Keratinocyte (primary cell): ENCODE data around the gene COX4I1. TPM values are rescaled to one million over a fixed set of nuclear protein-coding genes. Genes with fewer than 3 reads are reported as not detected.

ENCODE experiments used
- DNase-seq: peaks from one replicate; pipeline ENCODE4 v3.0.0-alpha.2; 2011; ENCODE audit warnings: low read depth, missing footprints, low spot score
- FAIRE-seq: peaks from 2 replicates; lab custom pipeline; 2011; peaks lifted over from hg19 to GRCh38; lab: Jason Lieb, UNC
- H2AFZ ChIP-seq: 2 replicates; pipeline ENCODE4 v1.6.0; 2012; ENCODE audit warnings: low read length, control low read depth, inconsistent platforms; ENCODE audit not compliant: control insufficient read depth
- H3K27ac ChIP-seq: 2 replicates; pipeline ENCODE4 v1.5.1; 2011; ENCODE audit warnings: low read length; ENCODE audit not compliant: control insufficient read depth, insufficient read depth
- H3K27me3 ChIP-seq: 3 replicates; pipeline ENCODE4 v1.6.0; 2011; ENCODE audit warnings: low read length; ENCODE audit not compliant: control insufficient read depth, insufficient read depth; ENCODE audit errors: extremely low read depth
- H3K36me3 ChIP-seq, 2 experiments: 2 replicates in 1 of 2; 3 replicates in 1 of 2; pipeline ENCODE4 v1.5.1; 2011; ENCODE audit warnings: low read length in 2 of 2, mild to moderate bottlenecking in 1 of 2; ENCODE audit not compliant: control insufficient read depth in 2 of 2, insufficient read depth in 2 of 2; ENCODE audit errors: extremely low read depth in 1 of 2
- H3K4me1 ChIP-seq: 3 replicates; pipeline ENCODE4 v1.5.1; 2011; ENCODE audit warnings: low read length; ENCODE audit not compliant: control insufficient read depth, insufficient read depth; ENCODE audit errors: extremely low read depth
- H3K4me2 ChIP-seq: 3 replicates; pipeline ENCODE4 v1.6.0; 2011; ENCODE audit warnings: low read depth, low read length; ENCODE audit not compliant: control insufficient read depth, insufficient read depth; ENCODE audit errors: extremely low read depth
- H3K4me3 ChIP-seq, 3 experiments: fragments of 200-600 bp in 1 of 3; sonication (generic) in 1 of 3; 2 replicates in 2 of 3; 3 replicates in 1 of 3; pipeline ENCODE4 v1.5.1; 2011 to 2016; ENCODE audit warnings: low read length in 3 of 3, mild to moderate bottlenecking in 3 of 3, control low read depth in 2 of 3, inconsistent platforms in 1 of 3, low read depth in 1 of 3, mixed read lengths in 1 of 3, mixed run types in 1 of 3, moderate library complexity in 1 of 3; ENCODE audit not compliant: control insufficient read depth in 2 of 3, insufficient read depth in 2 of 3; ENCODE audit errors: extremely low read depth in 1 of 3
- H3K79me2 ChIP-seq: 2 replicates; pipeline ENCODE4 v1.6.0; 2012; ENCODE audit warnings: low read length; ENCODE audit not compliant: control insufficient read depth, insufficient read depth
- H3K9ac ChIP-seq: 3 replicates; pipeline ENCODE4 v1.6.0; 2011; ENCODE audit warnings: low read length; ENCODE audit not compliant: control insufficient read depth, insufficient read depth; ENCODE audit errors: extremely low read depth
- H3K9me1 ChIP-seq: 3 replicates; pipeline ENCODE4 v1.6.0; 2011; ENCODE audit warnings: low read length; ENCODE audit not compliant: control insufficient read depth, insufficient read depth; ENCODE audit errors: extremely low read depth
- H3K9me3 ChIP-seq: 2 replicates; pipeline ENCODE4 v1.5.1; 2012; ENCODE audit warnings: low read depth, low read length; ENCODE audit not compliant: control insufficient read depth
- H4K20me1 ChIP-seq: 3 replicates; pipeline ENCODE4 v1.6.0; 2011; ENCODE audit warnings: low read length; ENCODE audit not compliant: control insufficient read depth, insufficient read depth; ENCODE audit errors: extremely low read depth
- CTCF ChIP-seq, 3 experiments: IDR thresholded peaks in 1 of 3; conservative IDR thresholded peaks in 1 of 3; optimal IDR thresholded peaks in 1 of 3; 2 replicates in 2 of 3; 3 replicates in 1 of 3; pipeline versions ENCODE3 to v1.5.1; 2011; ENCODE audit warnings: low read length in 3 of 3, mild to moderate bottlenecking in 3 of 3, moderate library complexity in 2 of 3, control low read depth in 1 of 3, inconsistent platforms in 1 of 3; ENCODE audit not compliant: insufficient read depth in 2 of 3; ENCODE audit errors: extremely low read depth in 1 of 3
- EZH2 ChIP-seq: IDR thresholded peaks from one replicate; pipeline ENCODE4 v1.6.1; 2012; ENCODE audit warnings: inconsistent platforms, mild to moderate bottlenecking, low read length, moderate library complexity
- dilution Hi-C: fragments of 300-500 bp; cut with MboI; formaldehyde crosslinking; loops from one replicate; pipeline ENCODE4 v1.7.0; 2020; ENCODE audit warnings: low sequenced_read_pairs; ENCODE audit not compliant: extremely low pct_ligation_motif_present
- polyA plus RNA-seq, 5 experiments: library from polyadenylated mRNA; depleted of rRNA in 3 of 5; stranded (reverse) in 3 of 5; stranded (forward) in 1 of 5; unstranded in 1 of 5; fragments of >200 nt; gene quantifications; 1 replicate in 1 of 5; 2 replicates in 3 of 5; 3 replicates in 1 of 5; pipeline versions ENCODE4 v1.2.1 to v1.2.3, GENCODE V29; 2011 to 2012; ENCODE audit warnings: missing spikeins in 2 of 5, low read depth in 1 of 5, low replicate concordance in 1 of 5

COX4I1 gene
- polyA plus RNA-seq, 1 donor (not counting 4 experiments of a cell fraction or from before 2014, with no cell fraction given): 809 TPM

- Histone ChIP-seq H3K4me3 (no peak overlapping the region), H3K27me3 (no peaks in the 10 kb centered on the region)
- no peak for FAIRE-seq
Observed at GRCh38 chr16:85828166-85828565, 28.7 kb downstream of the COX4I1 start.

GRCh38 chr16:85829171-85829719 lies 29.8 kb downstream of the COX4I1 start:
- H3K36me3 ChIP-seq: no peaks in the 10 kb centered on the region
- H3K27ac ChIP-seq: no peak overlapping the region
- dilution Hi-C loops: no loop called here
- no peak overlapping the region for H2AFZ ChIP-seq
- FAIRE-seq (no peak), DNase-seq (no peak)
- no peaks in the 10 kb centered on the region for H3K4me1 ChIP-seq
- no peaks in the 10 kb centered on the region for H3K27me3 ChIP-seq
- no peak overlapping the region for H3K9ac ChIP-seq
- H3K9me3 ChIP-seq: no peaks in the 10 kb centered on the region
- H3K4me2 ChIP-seq: no peak overlapping the region
- no peaks in the 10 kb centered on the region for H3K79me2 ChIP-seq
- TF ChIP-seq EZH2 (no peak), CTCF (optimal IDR thresholded peaks at IDR 0.05 in 1 of 3, IDR thresholded peaks at IDR 0.05 in 1 of 3, conservative IDR thresholded peaks at IDR 0.05 in 1 of 3; ENCODE audit: extremely low read depth in 1 of 3, insufficient read depth in 2 of 3, low read length in 3 of 3) (no peak)
- no peaks in the 10 kb centered on the region for H4K20me1 ChIP-seq
- no peak overlapping the region for H3K4me3 ChIP-seq
- H3K9me1 ChIP-seq: no peaks in the 10 kb centered on the region

More at GRCh38 chr16:85828166-85828565, 28.7 kb downstream of the COX4I1 start:
- Histone ChIP-seq H3K36me3 (no peaks in the 10 kb centered on the region), H2AFZ (no peak overlapping the region), H3K79me2 (no peaks in the 10 kb centered on the region), H3K27ac (no peak overlapping the region), H4K20me1 (no peaks in the 10 kb centered on the region), H3K4me1 (no peaks in the 10 kb centered on the region), H3K9me3 (peaks cover 2% of the 10 kb centered on the region), H3K4me2 (no peak overlapping the region), H3K9me1 (no peaks in the 10 kb centered on the region), H3K9ac (no peak overlapping the region)
- no peak for DNase-seq
- dilution Hi-C loops: no loop called here
- TF ChIP-seq EZH2: no peak
- no peak for TF ChIP-seq CTCF (optimal IDR thresholded peaks at IDR 0.05 in 1 of 3, IDR thresholded peaks at IDR 0.05 in 1 of 3, conservative IDR thresholded peaks at IDR 0.05 in 1 of 3; ENCODE audit: extremely low read depth in 1 of 3, insufficient read depth in 2 of 3, low read length in 3 of 3)
